ENCODE measurements around the gene AACS.

- TF ChIP-seq CTCF (conservative IDR thresholded peaks at IDR 0.05; ENCODE audit: low read depth, low read length) (no peak), POLR2A (IDR thresholded peaks at IDR 0.05; ENCODE audit: low read depth, low read length) (no peak), USF2 (IDR thresholded peaks at IDR 0.05; ENCODE audit: low read depth, low read length) (no peak), RAD21 (IDR thresholded peaks at IDR 0.05; ENCODE audit: low read length) (no peak), FOS (IDR thresholded peaks at IDR 0.05; ENCODE audit: low read depth, low read length) (no peak), MXI1 (IDR thresholded peaks at IDR 0.05; ENCODE audit: borderline replicate concordance, low read depth, low read length) (no peak), RFX5 (IDR thresholded peaks at IDR 0.05; ENCODE audit: low read depth, low read length) (no peak), MAZ (IDR thresholded peaks at IDR 0.05; ENCODE audit: borderline replicate concordance, low read depth, low read length) (no peak), SMC3 (IDR thresholded peaks at IDR 0.05; ENCODE audit: low read depth, low read length) (no peak), CEBPB (IDR thresholded peaks at IDR 0.05; ENCODE audit: low read depth, low read length) (no peak), BHLHE40 (IDR thresholded peaks at IDR 0.05; ENCODE audit: low read depth, low read length) (no peak), ELK1 (IDR thresholded peaks at IDR 0.05; ENCODE audit: borderline replicate concordance, low read depth, low read length) (no peak)
These were observed 17.8 kb downstream of the AACS start for GRCh38 chr12:125083072-125083471.
